Fibroblast of the conjunctiva (primary cell): Measurements from ENCODE around the gene SEPHS1.
A peak's percentile ranks its signal among the peaks of the same experiment; 100 is the strongest.
"Not testable (repeated sequence)": the region's sequence is repeated elsewhere in the genome, so short reads cannot be mapped to it uniquely, and the experiment has no call there.

Source experiments
- DNase-seq: peaks from one replicate; pipeline ENCODE4 v3.0.0-alpha.2; 2010; ENCODE audit warnings: low read depth

Gene SEPHS1, protein sequence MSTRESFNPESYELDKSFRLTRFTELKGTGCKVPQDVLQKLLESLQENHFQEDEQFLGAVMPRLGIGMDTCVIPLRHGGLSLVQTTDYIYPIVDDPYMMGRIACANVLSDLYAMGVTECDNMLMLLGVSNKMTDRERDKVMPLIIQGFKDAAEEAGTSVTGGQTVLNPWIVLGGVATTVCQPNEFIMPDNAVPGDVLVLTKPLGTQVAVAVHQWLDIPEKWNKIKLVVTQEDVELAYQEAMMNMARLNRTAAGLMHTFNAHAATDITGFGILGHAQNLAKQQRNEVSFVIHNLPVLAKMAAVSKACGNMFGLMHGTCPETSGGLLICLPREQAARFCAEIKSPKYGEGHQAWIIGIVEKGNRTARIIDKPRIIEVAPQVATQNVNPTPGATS

DNA sequence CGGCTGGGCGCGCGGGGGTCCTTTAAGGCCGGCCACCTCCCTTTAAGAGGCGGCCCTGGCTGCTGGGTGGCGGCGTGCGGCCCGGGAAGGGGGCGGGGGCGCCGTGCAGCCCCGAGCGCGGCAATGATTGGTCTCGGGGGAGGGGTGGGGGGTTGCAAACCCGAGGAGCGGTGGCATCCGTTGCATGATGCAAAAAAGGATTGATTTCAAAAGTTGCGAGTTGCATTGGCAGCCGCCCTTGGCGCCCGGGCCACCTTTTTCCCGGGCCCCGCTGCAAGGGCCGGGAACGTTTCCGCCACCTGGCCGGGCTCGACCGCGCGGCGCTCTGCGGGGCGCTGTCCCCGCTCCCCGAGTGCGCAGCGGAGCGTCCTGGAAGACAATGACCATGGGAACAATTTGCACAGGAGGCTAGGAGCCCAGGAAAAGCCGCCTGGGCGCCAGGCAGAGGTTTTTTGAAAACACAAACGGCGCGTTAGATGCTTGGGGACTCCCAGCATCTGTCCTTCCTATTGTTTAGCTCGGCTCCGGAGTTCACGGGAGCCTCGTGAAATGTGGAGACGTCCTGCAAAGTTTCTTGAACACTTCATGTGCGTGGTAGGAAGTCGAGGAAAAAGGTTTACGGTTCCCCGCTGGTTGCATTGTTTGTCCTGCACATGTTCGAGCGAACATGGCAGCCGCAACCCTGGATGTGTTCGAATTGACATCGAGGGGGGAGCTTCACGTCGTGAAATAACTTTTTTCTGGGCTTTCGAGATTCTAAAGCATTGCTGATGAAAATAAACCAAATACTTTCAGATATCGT, at the start of gene SEPHS1:
Gene SEPHS1 (minus strand): TSS at position 78 of the 802 bp plus-strand sequence. CDS start 3,343 bp downstream, outside the sequence.
- peak; percentile 82 for DNase-seq

DNA sequence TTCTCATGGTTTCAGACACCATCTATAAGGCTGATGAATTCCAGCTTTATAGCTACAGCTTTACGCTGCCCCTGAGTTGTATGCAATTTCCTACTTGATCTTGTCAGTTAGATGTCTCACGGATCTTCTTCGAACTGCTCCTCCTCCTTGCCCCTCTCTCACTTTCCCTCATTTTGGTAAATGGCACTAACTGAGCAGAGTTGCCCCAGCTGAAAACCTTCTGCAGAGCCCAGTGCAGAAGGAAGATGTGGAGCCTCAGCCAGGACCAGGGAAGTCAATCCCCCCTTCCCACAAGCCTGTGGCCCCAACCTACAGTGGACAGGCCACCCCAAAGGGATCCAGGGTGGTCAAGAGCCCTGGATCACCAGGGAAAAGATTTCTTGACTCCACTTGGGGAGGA, 49.0 kb upstream of the SEPHS1 start:
- no peak for DNase-seq

DNA sequence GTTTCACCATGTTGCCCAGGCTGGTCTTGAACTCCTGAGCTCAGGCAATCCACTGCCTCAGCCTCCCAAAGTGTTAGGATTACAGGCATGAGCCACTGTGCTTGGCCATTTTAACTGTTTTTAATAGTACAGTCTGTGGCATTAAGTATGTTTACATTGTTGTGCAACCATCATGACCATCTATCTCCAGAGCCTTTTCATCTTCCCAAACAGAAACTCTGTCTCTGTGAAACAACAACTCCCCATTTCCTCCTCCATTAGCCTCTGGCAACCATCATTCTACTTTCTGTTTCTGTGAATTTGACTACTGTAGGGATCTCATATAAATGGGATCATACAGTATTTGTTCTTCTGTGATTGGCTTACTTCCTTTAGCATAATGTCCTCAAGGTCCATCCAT, 48.3 kb upstream of the SEPHS1 start:
- DNase-seq, result no peak

DNA sequence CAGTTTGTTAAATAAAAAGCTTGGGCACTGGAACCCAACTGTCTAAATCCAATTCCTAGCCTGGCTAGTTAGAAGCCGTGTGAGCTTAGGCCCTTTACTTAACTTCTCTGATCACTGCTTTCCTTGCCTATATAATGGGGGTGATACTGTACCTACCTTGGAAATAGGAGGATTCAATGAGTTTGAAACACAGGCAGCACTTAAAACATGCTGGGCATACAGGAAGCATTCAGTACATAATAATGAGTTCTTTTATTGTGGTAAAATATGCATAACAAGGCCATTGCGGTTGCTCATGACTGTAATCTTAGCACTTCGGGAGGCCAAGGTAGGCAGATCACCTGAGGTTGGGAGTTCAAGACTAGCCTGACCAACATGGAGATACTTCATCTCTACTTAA, 47.4 kb upstream of the SEPHS1 start:
- no peak for DNase-seq

DNA sequence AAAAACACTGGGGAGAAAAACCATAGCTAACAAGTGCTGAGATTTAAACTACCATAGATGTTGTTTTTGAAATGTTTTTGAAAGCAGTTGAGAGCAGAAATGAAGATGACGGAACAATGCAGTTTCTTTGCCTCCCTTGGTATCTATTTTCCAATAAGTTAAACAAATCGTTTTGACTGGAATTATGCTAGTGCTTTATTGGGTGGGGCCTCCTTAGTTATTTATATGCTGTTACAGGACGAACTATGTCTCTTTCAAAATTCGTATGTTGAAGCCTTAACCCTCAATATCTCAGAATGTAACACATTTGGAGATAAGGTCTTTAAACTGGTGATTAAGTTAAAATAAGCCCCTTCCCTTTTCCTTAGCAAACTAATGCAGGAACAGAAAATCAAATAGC, 45.5 kb upstream of the SEPHS1 start:
- DNase-seq, result no peak

DNA sequence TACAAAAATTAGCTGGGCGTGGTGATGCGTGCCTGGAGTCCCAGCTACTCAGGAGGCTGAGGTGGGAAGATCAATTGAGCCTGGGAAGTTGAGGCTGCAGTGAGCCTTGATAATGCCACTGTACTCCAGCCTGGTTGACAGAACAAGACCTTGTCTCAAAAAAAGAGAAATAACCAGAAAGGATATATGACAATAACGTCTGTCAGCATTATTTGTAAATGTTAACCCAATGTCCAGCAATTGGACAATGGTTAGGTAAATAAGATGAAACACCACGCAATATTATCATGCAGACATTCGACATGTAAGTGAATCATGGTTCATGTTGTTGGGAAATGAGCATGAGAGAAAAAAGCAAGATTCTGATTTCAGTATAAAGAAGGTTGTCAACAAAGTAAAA, 44.6 kb upstream of the SEPHS1 start:
- DNase-seq, result no peak

DNA sequence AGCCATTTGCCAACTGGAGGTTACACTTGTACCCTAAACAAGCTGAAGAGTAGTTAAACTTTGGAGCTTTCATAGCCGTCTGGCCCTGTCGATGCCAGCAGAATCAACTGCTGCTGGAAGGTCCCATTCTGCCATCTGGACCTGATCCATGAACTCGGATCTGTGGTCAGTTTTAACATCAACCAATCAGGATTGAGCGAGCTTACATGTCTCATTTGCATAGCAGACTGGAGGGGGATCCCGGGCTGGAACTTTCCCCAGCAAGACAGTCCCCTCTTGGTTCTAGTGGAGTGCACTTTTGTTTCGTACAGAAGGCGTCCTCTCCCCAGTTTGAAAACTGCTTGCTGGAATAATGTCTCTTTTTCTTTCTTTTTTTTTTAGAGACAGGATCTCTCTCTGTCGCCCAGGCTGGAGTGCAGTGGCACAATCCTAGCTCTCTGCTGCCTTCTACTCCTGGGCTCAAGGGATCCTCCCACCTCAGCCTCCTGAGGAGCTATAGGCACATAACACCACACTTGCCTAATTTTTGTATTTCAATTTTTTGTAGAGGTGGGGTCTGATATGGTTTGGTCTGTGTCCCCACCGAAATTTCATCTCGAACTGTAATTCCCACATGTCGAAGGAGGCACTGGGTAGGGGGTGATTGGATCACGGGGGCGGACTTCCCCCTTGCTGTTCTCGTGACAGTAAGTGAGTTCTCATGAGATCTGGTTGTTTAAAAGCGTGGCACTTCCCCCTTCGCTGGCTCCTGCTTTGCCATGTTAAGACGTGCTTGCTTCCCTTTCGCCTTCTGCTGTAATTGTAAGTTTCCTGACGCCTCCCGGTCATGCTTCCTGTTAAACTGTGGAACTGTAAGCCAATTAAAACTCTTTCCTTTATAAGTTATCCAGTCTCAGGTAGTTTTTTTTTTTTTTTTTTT, 42.8 kb upstream of the SEPHS1 start:
- DNase-seq, result no peak

DNA sequence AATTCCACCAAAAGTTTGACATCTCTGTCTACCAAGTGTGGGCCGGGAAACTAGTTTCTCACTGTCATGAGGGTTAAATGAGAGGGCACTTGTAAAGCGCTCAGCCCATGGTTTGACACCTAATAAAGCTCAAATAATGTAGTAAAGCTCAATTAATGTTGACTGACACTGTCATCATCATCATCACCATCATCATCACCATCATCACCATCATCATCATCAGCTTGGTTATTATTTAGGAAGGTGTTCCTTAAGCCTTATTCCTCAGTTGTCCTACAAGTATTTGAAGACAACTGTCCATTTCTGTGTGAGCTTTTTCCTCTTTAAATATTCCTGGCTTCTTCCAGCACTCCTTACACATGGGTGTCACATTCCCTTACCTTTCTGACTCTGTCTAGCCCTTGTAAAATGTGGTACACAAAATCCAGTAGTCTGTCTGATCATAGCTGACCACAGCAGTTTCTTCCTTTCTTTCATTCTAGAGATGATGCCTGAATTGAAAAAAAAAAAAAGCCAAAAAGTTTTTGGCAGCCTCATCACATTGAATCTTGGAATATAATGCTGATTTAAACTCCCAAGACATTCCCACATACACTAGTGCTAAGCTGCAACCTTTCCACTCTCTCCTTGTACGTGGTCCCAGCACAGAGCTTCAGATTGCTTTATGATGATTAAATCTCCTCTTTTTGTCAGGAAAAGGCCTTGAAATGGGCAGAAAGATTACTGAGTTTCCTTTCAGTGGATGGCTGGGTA, 40.6 kb upstream of the SEPHS1 start:
- DNase-seq, result no peak

DNA sequence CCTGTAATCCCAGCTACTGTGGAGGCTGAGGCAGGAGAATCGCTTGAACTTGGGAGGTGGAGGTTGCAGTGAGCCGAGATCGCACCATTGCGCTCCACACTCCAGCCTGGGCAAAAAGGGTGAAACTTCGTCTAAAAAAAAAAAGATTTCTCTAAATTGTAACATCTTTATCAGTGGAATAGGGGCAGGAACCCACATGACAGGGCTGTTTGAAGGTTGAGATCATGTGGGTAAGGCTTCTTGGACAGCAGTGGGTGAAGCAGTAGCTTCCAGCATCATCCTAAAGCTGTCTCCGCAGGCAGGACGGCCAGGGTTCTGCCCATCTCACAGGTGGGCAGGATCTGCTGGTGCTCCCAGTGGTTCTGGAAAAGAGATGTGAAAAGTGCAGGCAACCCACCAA, 37.9 kb upstream of the SEPHS1 start:
- no peak for DNase-seq

DNA sequence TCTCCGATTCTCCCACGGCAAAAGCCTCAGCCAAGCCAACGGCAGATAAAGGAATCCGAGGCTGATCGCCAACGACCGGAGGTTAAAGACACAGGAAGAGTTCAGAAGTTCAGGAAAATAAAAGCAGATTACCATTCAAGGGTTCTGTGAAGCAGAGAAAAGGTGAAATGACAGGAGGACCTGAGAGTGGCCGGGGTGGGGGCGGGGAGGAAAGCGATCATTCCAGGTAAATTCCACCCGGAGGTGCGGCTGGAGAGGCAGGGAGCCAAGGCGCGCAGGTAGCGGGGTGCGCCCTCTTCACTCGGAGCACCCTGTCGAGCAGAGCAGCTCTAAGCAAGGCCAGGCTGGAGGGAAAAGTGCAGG, 35.3 kb upstream of the SEPHS1 start:
- no peak for DNase-seq

DNA sequence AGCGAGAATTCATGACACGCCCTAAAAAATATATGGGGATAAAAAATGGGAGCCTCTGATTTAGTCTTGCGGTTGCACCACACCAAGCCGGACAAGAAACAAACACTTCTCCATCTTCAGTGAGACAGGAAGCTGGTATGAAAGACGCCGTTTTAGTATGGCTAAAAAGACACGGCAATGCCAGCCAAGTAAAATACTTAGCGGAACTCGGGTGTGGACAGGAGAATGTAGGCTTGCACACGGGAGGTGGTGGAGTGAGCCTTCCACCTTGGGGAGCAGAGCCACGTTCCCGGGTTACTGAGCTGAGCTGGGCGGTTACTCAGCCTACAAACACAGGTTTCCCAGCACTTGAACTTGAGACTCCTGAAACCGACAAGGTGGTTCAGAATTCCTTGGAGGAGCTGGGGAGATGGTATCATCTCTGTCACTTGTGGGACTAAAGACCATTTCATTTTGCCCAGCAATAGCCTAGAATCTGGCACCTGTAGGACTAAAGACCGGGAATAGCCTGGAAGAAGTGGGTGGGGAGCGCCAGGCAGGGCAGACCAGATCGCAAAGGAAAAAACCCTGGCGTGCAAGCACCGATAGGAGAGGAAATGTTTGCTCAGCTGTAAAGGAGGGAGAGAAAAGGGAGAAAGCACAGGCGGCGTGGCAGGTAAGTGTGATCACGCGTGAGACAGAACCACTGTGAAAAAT, 34.8 kb upstream of the SEPHS1 start:
- DNase-seq, result no peak

DNA sequence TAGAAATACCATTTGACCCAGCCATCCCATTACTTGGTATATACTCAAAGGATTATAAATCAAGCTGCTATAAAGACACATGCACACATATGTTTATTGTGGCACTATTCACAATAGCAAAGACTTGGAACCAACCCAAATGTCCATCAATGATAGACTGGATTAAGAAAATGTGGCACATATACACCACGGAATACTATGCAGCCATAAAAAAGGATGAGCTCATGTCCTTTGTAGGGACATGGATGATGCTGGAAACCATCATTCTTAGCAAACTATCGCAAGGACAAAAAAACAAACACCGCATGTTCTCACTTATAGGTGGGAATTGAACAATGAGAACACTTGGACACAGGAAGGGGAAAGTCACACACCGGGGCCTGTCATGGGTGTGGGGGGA, 31.0 kb upstream of the SEPHS1 start:
- DNase-seq, result not testable (repeated sequence)

DNA sequence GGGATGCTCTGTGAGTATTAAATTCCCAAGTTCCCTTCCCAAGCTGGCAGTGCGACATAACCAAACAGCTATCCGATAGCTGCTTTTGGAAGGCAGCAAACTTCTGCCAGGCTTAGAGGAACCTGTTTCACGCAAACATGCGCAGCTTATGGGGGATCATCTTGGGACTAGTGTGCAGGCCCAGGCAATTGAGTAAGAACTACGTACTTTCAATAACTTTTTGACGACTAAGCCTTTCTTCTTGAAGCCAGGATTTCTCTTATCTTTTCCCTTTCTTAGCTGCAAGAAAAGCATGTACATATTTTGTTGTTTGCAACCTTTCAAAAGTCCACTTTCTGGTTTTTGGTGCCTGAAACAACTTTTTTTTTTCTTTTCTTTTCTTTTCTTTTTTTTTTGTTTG, 28.7 kb upstream of the SEPHS1 start:
- no peak for DNase-seq

DNA sequence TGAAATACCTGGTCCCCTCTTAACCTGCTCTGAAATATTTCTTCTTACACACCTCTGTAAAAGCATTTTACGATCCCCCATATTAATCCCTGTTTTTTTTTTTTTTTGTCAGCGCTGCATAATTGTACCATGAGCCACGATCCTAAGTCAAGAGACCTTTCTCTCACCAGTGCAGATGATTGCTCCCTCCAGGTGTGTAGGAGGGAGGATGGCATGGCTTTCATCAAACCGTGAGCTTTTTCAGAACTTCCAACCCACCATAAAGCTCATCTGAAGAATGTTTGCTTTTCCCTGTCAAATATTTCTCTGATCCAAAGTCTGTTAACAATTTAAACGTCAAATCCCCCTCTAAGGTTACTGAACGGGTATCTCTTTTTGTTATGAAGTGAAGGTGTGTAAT, 28.2 kb upstream of the SEPHS1 start:
- DNase-seq, result no peak

DNA sequence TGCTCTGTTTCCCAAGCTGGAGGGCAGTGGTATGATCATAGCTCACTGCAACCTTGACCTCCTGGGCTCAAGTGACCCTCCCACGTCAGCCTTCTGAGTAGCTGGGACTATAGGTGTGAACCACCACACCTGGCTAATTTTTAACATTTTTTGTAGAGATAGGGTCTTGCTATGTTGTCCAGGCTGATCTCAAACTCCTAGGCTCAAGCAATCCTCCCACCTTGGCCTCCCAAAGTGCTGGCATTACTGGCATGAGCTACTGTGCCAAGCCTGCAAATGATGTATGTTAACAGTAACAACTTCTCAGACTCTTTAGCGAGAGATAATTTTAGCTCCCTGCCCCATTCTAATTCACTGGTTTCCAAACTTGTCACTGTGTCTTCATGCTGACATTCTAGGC, 27.7 kb upstream of the SEPHS1 start:
- no peak for DNase-seq

DNA sequence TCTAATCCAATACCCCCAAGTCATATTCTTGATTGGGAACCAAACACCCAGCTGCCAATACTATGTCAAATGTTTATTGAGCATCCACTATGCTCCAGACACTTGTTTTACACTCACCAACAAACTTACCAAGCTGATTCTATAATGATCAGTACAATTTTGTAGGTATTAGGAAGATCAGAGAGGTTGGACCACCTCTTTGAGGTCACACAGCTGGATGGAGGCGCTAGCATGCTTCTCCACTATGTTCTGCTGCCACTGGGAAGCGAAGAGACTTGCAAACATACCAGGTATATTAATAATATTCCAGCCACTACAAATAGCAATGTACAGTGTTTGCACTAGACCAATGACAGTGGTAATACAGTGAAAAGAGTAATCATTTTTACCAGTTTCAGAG, 25.6 kb upstream of the SEPHS1 start:
- DNase-seq, result no peak

DNA sequence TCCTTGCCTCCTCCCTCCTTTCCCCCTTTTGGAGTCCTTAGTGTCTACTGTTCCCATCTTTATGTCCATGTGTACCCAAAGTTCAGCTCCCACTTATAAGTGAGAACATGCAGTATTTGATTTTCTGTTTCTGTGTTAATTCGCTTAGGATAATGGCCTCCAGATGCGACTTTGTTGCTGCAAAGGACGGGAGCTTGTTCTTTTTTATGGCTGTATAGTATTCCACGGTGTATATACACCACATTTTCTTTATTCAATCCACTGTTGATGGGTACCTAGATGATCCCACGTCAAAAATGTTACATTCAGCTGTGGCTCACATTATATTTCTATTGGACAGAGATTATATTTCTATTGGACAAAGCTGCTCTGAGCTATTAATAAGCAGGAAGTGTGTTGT, 24.4 kb upstream of the SEPHS1 start:
- no peak for DNase-seq

DNA sequence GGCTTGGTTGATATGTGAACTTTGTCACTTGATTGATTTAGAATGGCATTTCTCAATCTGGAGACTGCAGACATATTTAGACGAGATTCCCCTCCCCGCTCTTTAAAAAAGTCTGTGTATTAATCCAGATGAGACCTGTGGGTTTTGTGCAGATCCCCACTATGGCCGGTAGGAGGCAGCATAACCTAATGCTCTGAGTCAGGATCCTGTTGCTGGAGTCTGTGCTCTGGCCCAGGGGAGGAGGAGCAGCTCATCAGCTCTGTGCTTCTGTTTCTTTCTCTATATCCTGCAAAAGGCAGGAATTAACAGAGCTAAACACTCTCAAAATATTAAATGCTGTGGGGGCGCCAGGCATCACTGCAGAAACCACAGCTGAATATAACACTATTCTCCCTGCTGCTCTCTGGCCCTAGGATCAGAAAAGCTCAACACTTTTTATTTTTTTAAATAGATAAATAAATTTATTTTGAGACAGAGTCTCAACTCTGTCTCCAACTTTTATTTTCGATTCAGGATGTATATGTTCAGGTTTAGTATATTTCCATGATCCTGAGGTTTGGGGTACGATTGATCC, 23.9 kb upstream of the SEPHS1 start:
- DNase-seq, result peak; percentile 75

DNA sequence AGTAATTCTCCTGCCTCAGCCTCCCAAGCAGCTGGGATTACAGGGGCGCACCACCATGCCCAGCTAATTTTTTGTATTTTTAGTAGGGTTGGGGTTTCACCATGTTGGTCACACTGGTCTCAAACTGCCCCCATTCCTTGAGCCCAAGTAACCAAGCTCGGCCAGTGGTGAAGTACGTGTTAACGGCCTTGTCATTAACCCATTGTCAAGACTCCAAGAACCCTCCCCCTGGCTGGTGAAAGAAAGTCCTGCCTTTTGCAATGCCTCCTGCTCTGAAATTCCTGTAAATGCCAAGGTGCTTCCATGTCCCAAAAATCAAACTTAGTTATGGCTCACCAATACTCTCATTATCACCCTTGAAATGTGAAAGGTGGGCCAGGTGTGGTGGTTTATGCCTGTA, 18.8 kb upstream of the SEPHS1 start:
- DNase-seq, result no peak

DNA sequence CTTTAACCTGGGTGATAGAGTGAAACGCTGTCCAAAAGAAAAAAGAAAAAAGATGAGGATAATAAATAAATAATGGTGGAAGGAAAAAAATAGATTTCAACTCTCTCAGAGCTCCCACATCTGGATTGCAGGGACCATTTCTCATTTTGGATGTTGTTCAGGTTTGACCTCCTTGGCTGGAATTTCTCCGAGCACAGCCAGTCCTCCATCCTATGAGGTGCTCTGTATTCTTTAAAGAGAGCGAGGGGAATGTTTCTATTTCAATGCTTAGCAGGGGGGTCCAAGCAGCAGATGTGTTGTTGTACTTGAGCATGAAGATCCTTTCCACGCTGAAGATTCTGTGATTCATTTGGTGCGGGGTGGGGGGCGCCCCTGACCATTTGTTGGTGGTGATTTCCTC, 17.7 kb upstream of the SEPHS1 start:
- DNase-seq, result no peak

DNA sequence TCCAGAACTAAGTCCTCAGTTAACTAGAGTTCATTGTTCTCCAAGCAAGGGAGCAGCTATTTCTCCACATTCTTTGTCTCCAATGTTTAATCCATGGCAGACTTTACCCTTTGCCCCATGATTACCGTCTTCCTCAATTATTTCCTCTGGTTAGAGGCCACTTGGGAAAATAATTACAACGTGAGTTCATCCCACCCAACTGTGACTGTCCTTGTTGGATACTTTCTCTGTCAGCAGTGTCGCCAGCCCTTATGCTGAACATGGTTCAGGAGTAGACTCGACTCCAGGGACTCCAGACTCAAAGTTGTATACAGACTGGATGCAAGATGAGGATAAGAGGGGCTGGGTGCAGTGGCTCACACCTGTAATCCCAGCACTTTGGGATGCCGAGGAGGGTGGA, 17.1 kb upstream of the SEPHS1 start:
- no peak for DNase-seq
